Measurements from ENCODE around the gene SH2B3. TPM values are rescaled to one million over a fixed set of nuclear protein-coding genes. Genes with fewer than 3 reads are reported as not detected.

The SH2B3 gene
- total RNA-seq, 1 donor from 2014 or later, result 50.7 TPM

DNA sequence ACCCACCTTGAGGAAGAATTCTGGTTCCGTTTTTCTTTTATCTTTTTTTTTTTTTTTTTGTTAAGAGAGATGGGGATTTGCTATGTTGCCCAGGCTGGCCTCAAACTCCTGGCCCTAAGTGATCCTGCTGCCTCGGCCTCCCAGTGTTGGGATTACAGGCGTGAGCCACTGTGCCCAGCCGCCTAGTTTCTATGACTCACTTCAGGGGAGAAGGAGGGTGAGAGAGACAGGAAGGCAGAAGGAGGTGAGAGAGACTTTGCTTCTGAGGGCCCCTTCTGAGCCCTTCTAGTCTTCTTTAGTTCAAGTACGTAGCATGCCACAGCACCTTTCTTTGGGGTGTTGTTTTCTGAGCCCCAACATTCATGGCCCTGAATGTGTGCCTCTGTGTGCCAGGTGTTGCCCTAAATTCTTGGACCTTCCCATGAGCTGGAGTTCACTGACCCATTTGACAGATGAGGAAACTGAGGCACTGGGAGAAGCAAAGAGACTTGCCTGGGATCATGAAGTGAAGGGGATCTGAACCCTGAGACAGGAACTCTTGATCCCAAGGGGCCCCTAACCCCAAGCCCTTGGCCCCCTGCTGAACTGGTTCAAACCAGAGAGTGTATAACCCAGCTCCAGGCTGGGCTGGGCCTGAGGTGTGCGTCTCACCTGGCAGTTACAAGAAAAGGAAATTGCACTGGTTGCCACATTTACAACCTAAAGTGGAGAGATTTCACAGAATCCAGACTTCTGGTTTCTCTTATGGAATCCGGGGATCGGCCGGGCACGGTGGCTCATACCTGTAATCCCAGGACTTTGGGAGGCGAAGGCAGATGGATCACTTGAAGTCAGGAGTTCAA, 20.8 kb downstream of the SH2B3 start:
- DNase-seq (no peak), ATAC-seq (ENCODE audit: low read depth) (no peak)
- peaks cover 69% of the 10 kb centered on the region for H3K4me1 Mint-ChIP-seq
- TF ChIP-seq, protein P1, sequence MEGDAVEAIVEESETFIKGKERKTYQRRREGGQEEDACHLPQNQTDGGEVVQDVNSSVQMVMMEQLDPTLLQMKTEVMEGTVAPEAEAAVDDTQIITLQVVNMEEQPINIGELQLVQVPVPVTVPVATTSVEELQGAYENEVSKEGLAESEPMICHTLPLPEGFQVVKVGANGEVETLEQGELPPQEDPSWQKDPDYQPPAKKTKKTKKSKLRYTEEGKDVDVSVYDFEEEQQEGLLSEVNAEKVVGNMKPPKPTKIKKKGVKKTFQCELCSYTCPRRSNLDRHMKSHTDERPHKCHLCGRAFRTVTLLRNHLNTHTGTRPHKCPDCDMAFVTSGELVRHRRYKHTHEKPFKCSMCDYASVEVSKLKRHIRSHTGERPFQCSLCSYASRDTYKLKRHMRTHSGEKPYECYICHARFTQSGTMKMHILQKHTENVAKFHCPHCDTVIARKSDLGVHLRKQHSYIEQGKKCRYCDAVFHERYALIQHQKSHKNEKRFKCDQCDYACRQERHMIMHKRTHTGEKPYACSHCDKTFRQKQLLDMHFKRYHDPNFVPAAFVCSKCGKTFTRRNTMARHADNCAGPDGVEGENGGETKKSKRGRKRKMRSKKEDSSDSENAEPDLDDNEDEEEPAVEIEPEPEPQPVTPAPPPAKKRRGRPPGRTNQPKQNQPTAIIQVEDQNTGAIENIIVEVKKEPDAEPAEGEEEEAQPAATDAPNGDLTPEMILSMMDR (IDR thresholded peaks at IDR 0.05), result no peak
- no peaks in the 10 kb centered on the region for H3K9me3 Mint-ChIP-seq
- intact Hi-C loops (cut with micrococcal nuclease), result no loop called here
- no peak overlapping the region for H3K4me3 Mint-ChIP-seq
- ChIA-PET CTCF (interaction anchor here (0.7 to 0.9 kb wide), 2 partner anchors 15 to 53 kb away, joined by 4 to 6 read pairs; no protein-coding TSS in a partner anchor), POLR2A (interaction anchor here (0.7 to 2.8 kb wide), 4 partner anchors 18 to 104 kb away, joined by 4 to 12 read pairs (median 11); no protein-coding TSS in a partner anchor)
- peaks cover 39% of the 10 kb centered on the region for H3K36me3 Mint-ChIP-seq (ENCODE audit: low read depth)
- H3K27me3 Mint-ChIP-seq, result no peaks in the 10 kb centered on the region
- H3K27ac Mint-ChIP-seq, result peak overlapping the region; percentile 65

DNA sequence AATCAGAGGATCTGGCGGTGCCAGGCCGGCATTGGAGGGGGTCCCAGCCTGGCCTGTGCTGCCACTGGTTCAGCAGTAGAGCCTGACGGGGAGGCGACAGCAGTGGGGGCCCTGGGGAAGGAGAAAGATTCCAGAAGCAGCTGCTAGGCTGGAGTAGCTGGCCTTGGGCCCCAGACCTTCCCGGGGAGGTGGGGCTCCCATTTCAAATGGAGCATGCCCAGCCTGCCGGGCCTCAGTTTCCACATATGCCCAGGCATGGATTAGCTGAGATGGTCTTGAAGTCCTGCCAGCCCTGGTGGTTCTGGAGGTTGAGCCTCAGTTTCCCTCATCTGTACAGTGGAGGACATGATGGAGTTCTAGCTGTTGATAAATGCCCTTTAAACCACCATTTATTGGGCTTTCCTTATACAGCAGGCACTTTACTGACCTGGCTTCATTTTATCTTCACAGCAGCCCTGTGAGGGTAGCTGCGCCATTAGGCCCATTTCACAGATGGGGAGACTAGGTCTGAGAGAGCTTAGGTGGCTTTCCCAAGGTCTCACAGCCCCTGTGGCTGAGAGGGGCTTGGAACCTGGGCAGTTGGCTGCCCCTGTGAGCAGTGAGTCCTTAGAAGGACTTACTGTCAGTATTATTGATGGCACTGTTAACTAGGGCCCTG, 21.8 kb downstream of the SH2B3 start:
- no peaks in the 10 kb centered on the region for H3K27me3 Mint-ChIP-seq
- CTCF ChIA-PET, result interaction anchor here (0.7 to 1.4 kb wide), 2 partner anchors 30 to 52 kb away, joined by 4 to 6 read pairs; no protein-coding TSS in a partner anchor
- H3K9me3 Mint-ChIP-seq, result no peaks in the 10 kb centered on the region
- DNase-seq (no peak), ATAC-seq (ENCODE audit: low read depth) (no peak)
- intact Hi-C loops (cut with micrococcal nuclease), result no loop called here
- TF ChIP-seq, protein P1 (IDR thresholded peaks at IDR 0.05), result no peak
- H3K4me1 Mint-ChIP-seq, result peaks cover 78% of the 10 kb centered on the region
- H3K4me3 Mint-ChIP-seq, result no peak overlapping the region
- H3K36me3 Mint-ChIP-seq (ENCODE audit: low read depth), result peaks cover 35% of the 10 kb centered on the region
- H3K27ac Mint-ChIP-seq, result peak overlapping the region; percentile 77
- POLR2A ChIA-PET, result interaction anchor here (0.7 to 2.8 kb wide), 9 partner anchors 16 to 103 kb away, joined by 3 to 12 read pairs (median 4); no protein-coding TSS in a partner anchor

DNA sequence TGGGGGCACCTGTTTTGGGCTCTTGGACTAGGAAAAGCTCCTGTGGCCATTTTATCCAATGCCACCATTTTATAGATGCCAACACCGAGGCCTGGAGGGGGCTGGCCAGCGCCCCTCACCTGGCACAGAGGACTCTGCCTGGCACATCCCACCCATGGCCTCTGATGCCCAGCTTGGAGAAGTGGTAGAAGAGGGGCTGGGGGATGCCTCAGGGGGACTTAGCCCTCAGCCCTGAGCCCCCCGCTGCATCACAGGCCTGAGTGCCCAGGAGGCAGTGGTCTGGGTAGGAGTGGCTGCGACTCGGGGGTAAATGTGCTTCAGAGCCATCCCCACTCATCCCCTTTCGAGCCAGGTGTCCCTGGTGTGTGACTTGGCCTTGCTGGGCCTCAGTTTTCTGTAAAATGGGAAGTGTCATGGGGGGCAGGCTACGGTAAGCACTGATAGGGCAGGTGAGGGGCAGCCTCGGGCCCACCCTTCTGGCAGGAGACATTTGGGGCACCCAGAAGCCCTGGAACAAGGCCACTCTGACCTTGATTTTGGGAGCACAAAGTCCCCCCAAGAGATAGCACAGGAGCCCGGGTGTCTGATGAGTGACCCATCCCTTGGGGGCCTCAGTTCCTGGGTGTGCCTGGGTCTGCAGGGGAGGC, 22.5 kb downstream of the SH2B3 start:
- Mint-ChIP-seq H3K9me3 (no peaks in the 10 kb centered on the region), H3K4me1 (peaks cover 82% of the 10 kb centered on the region), H3K4me3 (peak overlapping the region; percentile 65), H3K27ac (peak overlapping the region; percentile 77), H3K27me3 (no peaks in the 10 kb centered on the region), H3K36me3 (ENCODE audit: low read depth) (peaks cover 34% of the 10 kb centered on the region)
- intact Hi-C loops (cut with micrococcal nuclease), result no loop called here
- ChIA-PET POLR2A (interaction anchor here (0.7 to 2.8 kb wide), 7 partner anchors 17 to 1057 kb away, joined by 3 to 10 read pairs (median 4); no protein-coding TSS in a partner anchor), CTCF (interaction anchor here (1.4 kb wide), 1 partner anchor 31 kb away, joined by 4 read pairs; no protein-coding TSS in a partner anchor)
- no peak for DNase-seq
- TF ChIP-seq, protein P1 (IDR thresholded peaks at IDR 0.05), result no peak
- no peak for ATAC-seq (ENCODE audit: low read depth)

DNA sequence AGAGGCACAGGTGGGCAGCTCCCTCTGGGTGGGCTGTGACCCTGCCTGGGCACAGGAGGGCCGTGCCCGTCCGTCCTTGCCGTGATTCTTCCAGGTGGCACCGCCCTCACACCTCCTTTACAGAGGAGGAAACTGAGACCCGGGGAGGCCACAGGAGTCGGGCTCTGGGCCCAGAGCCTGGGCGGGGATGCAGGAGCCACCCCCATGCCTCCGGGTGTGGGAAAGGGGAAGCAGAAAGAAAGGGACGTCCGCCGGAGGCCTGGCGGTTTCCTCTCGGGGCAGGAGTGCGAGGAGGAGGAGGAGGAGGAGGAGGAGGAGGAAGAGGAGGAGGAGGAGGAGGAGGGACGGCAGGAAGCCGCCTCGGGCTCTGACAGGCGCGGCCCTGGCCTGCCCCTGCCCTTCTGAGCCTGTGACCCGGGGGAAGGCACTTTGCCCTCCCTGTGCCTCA, 23.0 kb downstream of the SH2B3 start:
- DNase-seq (no peak), ATAC-seq (ENCODE audit: low read depth) (no peak)
- POLR2A ChIA-PET, result interaction anchor here (0.7 to 3.5 kb wide), 10 partner anchors 11 to 1058 kb away, joined by 3 to 30 read pairs (median 8); no protein-coding TSS in a partner anchor
- Mint-ChIP-seq H3K4me3 (peak overlapping the region; percentile 65), H3K36me3 (ENCODE audit: low read depth) (peaks cover 36% of the 10 kb centered on the region), H3K4me1 (peaks cover 87% of the 10 kb centered on the region), H3K27me3 (no peaks in the 10 kb centered on the region), H3K9me3 (no peaks in the 10 kb centered on the region), H3K27ac (no peak overlapping the region)
- TF ChIP-seq, protein P1 (IDR thresholded peaks at IDR 0.05), result no peak
- CTCF ChIA-PET, result interaction anchor here (1.4 kb wide), 2 partner anchors 24 to 32 kb away, joined by 3 to 4 read pairs; no protein-coding TSS in a partner anchor
- intact Hi-C loops (cut with micrococcal nuclease), result no loop called here
